NB4 (cell line): ENCODE measurements around the gene LYSMD1.

Experiments used
- DNase-seq: peaks from one replicate; pipeline ENCODE4 v3.0.0; 2010; ENCODE audit warnings: low read depth
- H3K4me3 ChIP-seq: one replicate; pipeline ENCODE4 v1.5.1; 2011; ENCODE audit warnings: mild to moderate bottlenecking, low read depth, low read length, moderate library complexity
- CTCF ChIP-seq: IDR thresholded peaks from one replicate; pipeline ENCODE4 v1.5.1; 2012; ENCODE audit warnings: low read depth, low read length
- MAX ChIP-seq: IDR thresholded peaks from 2 replicates; pipeline ENCODE4 v1.6.1; 2011; ENCODE audit warnings: low read depth, low read length
- MYC ChIP-seq: IDR thresholded peaks from 2 replicates; pipeline ENCODE4 v1.6.1; 2011; ENCODE audit warnings: low read depth, low read length
- POLR2A ChIP-seq: IDR thresholded peaks from 2 replicates; pipeline ENCODE4 v1.6.1; 2011; ENCODE audit warnings: mild to moderate bottlenecking; ENCODE audit not compliant: insufficient read length; ENCODE audit errors: extremely low read depth

Gene LYSMD1

GRCh38 chr1:151137789-151138188 is 27.9 kb downstream of the LYSMD1 start:
- no peak for DNase-seq
- no peak for TF ChIP-seq MYC
- no peak overlapping the region for H3K4me3 ChIP-seq

- TF ChIP-seq CTCF (no peak), MYC (no peak), POLR2A (no peak), MAX (no peak)
- DNase-seq = no peak
- no peak overlapping the region for H3K4me3 ChIP-seq
Measured at GRCh38 chr1:151135433-151136385, 30.0 kb downstream of the LYSMD1 start.

GRCh38 chr1:151134991-151135390 is 30.7 kb downstream of the LYSMD1 start:
- H3K4me3 ChIP-seq = no peak overlapping the region
- TF ChIP-seq MAX (no peak), POLR2A (no peak), CTCF (no peak), MYC (no peak)
- DNase-seq = no peak

GRCh38 chr1:151134396-151134795 is 31.3 kb downstream of the LYSMD1 start:
- DNase-seq = no peak
- TF ChIP-seq POLR2A (no peak), MAX (no peak), MYC (no peak), CTCF (no peak)
- H3K4me3 ChIP-seq = no peak overlapping the region

GRCh38 chr1:151133018-151133806 is 32.5 kb downstream of the LYSMD1 start:
- TF ChIP-seq CTCF = no peak

GRCh38 chr1:151132335-151133017 is 33.2 kb downstream of the LYSMD1 start:
- no peak for DNase-seq
- TF ChIP-seq POLR2A (no peak), CTCF (no peak), MYC (no peak), MAX (no peak)
- no peak overlapping the region for H3K4me3 ChIP-seq

More at GRCh38 chr1:151133018-151133806, 32.5 kb downstream of the LYSMD1 start:
- DNase-seq = no peak
- no peak overlapping the region for H3K4me3 ChIP-seq
